Measurements from ENCODE around the gene KLHDC9.
A peak's percentile ranks its signal among the peaks of the same experiment; 100 is the strongest.

The KLHDC9 gene

DNA sequence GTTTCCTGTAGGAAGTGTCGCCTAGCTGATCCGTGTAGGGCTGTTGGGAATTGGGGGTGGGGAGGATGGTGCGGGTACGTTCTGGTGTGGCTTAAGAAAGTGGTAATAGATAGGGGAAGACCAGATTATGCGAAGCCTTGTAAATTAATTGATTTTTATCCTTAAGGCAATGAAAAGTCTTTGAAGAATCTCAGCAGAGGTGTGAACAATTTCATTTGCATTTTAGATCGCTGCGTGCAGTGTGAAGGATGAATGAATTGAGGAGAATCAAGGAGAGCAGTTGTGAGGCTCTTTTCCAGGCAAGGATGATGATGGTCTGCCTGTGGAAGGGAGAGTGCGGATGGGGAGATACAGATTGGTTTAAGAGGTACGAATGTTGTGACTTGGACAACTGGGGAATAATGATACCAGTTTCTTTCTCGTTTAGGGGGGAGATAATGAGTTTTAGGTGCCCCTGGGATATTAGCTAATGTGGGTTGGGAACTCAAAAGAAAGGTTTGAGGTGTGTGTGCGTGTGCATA is 35.1 kb downstream of the KLHDC9 start:
- H3K9ac ChIP-seq (ENCODE audit: low read length in 2 of 2), result peak overlapping the region; percentile 89 to 98
- peak overlapping the region; percentile 93 for H3K27ac ChIP-seq (ENCODE audit: low read length)
- no peaks in the 10 kb centered on the region for H3K9me3 ChIP-seq (ENCODE audit: control insufficient read depth in 2 of 2, low read length in 2 of 2)
- H3K4me3 ChIP-seq (ENCODE audit: low read length in 2 of 2), result peak overlapping the region; percentile 88 to 99
- H3K4me1 ChIP-seq (ENCODE audit: control insufficient read depth, insufficient read depth, low read length), result peaks cover 14% of the 10 kb centered on the region
- no peaks in the 10 kb centered on the region for H3K27me3 ChIP-seq (ENCODE audit: control insufficient read depth in 1 of 2, insufficient read depth in 2 of 2, low read length in 2 of 2)
- H3K36me3 ChIP-seq (ENCODE audit: control insufficient read depth in 2 of 2, insufficient read depth in 2 of 2, low read length in 2 of 2), result peaks cover 10 to 11% of the 10 kb centered on the region in 2 donors

DNA sequence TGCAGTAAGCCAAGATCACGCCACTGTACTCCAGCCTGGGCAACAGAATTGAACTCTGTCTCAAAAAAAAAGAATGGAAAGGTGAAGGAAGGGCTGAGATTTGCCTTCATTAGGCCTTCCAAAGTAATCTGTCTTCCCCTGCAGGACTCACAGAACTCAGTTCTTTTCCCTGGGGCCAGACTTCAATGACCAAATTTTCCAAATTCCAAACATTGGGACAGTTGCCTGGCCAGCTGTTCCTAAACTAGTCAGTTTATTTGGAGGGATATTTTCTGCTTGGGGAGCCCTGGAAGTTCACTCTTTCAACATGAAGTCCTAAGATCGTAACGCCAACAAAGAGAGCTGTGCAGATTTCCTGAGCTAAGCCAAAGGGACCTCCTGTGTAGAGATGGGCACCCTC is 39.7 kb downstream of the KLHDC9 start:
- Histone ChIP-seq H3K9ac (ENCODE audit: low read length in 2 of 2) (no peak overlapping the region), H3K9me3 (ENCODE audit: control insufficient read depth in 2 of 2, low read length in 2 of 2) (no peaks in the 10 kb centered on the region), H3K27me3 (ENCODE audit: control insufficient read depth in 1 of 2, insufficient read depth in 2 of 2, low read length in 2 of 2) (no peaks in the 10 kb centered on the region), H3K27ac (ENCODE audit: low read length) (no peak overlapping the region), H3K36me3 (ENCODE audit: control insufficient read depth in 2 of 2, insufficient read depth in 2 of 2, low read length in 2 of 2) (no peaks in the 10 kb centered on the region), H3K4me3 (ENCODE audit: low read length in 2 of 2) (no peak overlapping the region), H3K4me1 (ENCODE audit: control insufficient read depth, insufficient read depth, low read length) (peaks cover 11% of the 10 kb centered on the region)

DNA sequence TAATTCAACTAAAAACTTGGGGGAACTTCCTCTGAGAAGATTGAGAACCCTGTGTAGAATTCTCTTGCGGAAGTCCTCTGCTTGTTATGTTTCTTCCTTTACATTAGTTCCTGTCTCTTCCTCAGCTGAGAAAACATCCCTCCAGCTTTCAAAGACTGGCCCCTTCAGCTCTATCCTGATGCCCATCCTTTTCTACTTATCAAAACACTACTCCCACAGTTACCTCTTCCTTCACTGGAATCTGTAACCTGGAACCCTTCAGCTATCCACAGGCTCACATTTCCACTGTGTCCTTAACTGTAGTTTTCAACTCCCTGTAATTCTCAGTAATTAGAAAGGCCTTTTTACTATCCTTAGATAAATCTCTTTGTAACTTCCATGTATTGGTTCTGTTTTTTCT is 40.3 kb downstream of the KLHDC9 start:
- Histone ChIP-seq H3K4me3 (ENCODE audit: low read length in 2 of 2) (no peak overlapping the region), H3K9me3 (ENCODE audit: control insufficient read depth in 2 of 2, low read length in 2 of 2) (no peaks in the 10 kb centered on the region), H3K9ac (ENCODE audit: low read length in 2 of 2) (no peak overlapping the region), H3K4me1 (ENCODE audit: control insufficient read depth, insufficient read depth, low read length) (peaks cover 9% of the 10 kb centered on the region), H3K27me3 (ENCODE audit: control insufficient read depth in 1 of 2, insufficient read depth in 2 of 2, low read length in 2 of 2) (no peaks in the 10 kb centered on the region), H3K27ac (ENCODE audit: low read length) (no peak overlapping the region), H3K36me3 (ENCODE audit: control insufficient read depth in 2 of 2, insufficient read depth in 2 of 2, low read length in 2 of 2) (no peaks in the 10 kb centered on the region)

DNA sequence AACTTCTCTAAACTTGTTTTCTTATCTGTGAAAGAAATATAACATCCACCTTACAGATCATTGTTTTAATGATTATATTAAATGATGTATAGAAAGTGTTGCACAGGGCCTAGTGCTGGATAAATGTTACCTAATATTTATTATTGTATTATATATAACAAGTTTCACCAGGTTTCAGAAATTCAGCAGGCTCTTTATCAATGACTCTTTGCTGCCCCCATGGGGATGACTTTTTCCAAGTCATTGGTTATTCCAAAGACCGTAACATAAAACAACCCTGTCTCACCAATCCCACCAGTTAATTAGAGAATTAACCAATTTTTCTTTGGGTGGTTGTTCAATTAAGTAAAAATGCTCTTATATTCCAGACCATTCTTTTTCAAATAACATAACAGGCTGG is 41.6 kb downstream of the KLHDC9 start:
- no peaks in the 10 kb centered on the region for H3K9me3 ChIP-seq (ENCODE audit: control insufficient read depth in 2 of 2, low read length in 2 of 2)
- no peaks in the 10 kb centered on the region for H3K27me3 ChIP-seq (ENCODE audit: control insufficient read depth in 1 of 2, insufficient read depth in 2 of 2, low read length in 2 of 2)
- H3K36me3 ChIP-seq (ENCODE audit: control insufficient read depth in 2 of 2, insufficient read depth in 2 of 2, low read length in 2 of 2), result no peaks in the 10 kb centered on the region
- no peak overlapping the region for H3K4me3 ChIP-seq (ENCODE audit: low read length in 2 of 2)
- no peak overlapping the region for H3K9ac ChIP-seq (ENCODE audit: low read length in 2 of 2)
- peaks cover 3% of the 10 kb centered on the region for H3K4me1 ChIP-seq (ENCODE audit: control insufficient read depth, insufficient read depth, low read length)
- no peak overlapping the region for H3K27ac ChIP-seq (ENCODE audit: low read length)

DNA sequence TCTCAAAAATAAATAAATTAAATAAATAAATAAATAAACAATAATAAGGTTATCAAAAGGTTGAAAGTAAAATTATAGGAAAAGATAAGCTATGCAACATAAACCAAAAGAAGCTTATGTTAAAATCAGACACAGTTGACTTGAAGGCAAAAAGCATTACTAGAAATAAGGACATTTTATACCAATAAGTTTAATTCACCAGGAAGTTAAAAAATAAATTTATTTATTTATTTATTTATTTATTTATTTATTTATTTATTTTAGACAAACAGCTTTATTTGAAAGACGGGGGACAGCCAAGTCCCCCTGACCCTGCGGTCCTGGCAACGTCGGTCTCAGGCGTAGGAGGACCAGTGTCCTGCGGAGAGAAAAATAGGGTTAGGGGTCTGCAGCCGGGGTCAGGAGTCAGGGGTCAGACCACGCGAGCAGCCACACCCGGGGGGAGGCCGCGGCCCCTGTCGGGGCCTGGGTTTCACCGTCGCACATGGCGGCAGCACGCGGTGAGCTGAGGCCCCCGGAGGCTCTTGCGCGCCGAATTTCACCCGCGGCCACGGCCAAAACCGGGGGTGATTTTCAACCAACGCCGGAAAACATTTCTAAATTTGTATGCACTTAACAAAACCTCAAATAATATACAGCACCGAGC is 42.7 kb downstream of the KLHDC9 start:
- H3K4me1 ChIP-seq (ENCODE audit: control insufficient read depth, insufficient read depth, low read length), result peaks cover 3% of the 10 kb centered on the region
- H3K27me3 ChIP-seq (ENCODE audit: control insufficient read depth in 1 of 2, insufficient read depth in 2 of 2, low read length in 2 of 2), result no peaks in the 10 kb centered on the region
- no peak overlapping the region for H3K4me3 ChIP-seq (ENCODE audit: low read length in 2 of 2)
- no peak overlapping the region for H3K27ac ChIP-seq (ENCODE audit: low read length)
- no peaks in the 10 kb centered on the region for H3K9me3 ChIP-seq (ENCODE audit: control insufficient read depth in 2 of 2, low read length in 2 of 2)
- H3K9ac ChIP-seq (ENCODE audit: low read length in 2 of 2), result no peak overlapping the region
- H3K36me3 ChIP-seq (ENCODE audit: control insufficient read depth in 2 of 2, insufficient read depth in 2 of 2, low read length in 2 of 2), result no peaks in the 10 kb centered on the region

DNA sequence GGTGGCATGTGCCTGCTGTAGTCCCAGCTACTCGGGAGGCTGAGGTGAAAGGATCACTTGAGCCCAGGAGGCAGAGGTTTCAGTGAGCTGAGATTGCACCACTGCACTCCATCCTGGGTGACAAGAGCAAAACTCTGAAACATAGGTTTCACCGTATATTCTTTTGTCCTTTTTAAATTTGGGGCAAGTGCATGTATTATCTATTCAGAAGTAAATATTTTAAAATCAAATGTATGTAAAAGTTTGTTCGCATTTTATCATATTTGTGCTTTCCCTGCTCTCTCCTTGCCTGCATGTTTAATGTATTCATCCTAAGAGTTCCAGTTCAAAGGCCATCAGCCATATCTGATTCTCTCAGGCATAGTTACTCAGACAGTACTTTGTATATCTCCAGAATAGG is 47.7 kb downstream of the KLHDC9 start:
- Histone ChIP-seq H3K27ac (ENCODE audit: low read length) (no peak overlapping the region), H3K36me3 (ENCODE audit: control insufficient read depth in 2 of 2, insufficient read depth in 2 of 2, low read length in 2 of 2) (no peaks in the 10 kb centered on the region), H3K4me3 (ENCODE audit: low read length in 2 of 2) (no peak overlapping the region), H3K9me3 (ENCODE audit: control insufficient read depth in 2 of 2, low read length in 2 of 2) (no peaks in the 10 kb centered on the region), H3K9ac (ENCODE audit: low read length in 2 of 2) (no peak overlapping the region), H3K4me1 (ENCODE audit: control insufficient read depth, insufficient read depth, low read length) (no peaks in the 10 kb centered on the region), H3K27me3 (ENCODE audit: control insufficient read depth in 1 of 2, insufficient read depth in 2 of 2, low read length in 2 of 2) (no peaks in the 10 kb centered on the region)
